ENCODE results near the gene FOXP1.

DNA sequence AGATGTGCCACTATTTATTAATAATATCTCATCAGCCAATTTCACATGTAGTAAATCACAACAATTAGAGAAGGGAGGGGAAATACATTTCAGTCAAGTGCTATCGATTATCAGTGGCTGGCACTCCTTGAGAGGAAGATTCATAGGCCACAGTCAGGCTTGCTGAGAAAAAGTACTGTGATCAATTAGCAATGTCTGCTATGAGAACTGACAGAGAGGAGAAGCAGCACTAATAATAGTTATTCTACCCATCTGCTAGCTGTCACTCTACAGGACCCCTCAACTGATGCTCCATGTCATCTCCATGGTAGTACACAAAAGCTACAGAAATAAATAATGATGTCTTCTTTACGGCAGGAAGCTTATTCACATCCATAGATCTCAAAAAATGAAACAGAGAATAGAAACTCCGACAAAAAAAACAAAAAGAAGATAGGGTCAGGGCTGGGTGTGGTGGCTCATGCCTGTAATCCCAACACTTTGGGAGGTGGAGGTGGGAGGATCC is 351.3 kb downstream of the FOXP1 start:
- TF ChIP-seq, protein P1, sequence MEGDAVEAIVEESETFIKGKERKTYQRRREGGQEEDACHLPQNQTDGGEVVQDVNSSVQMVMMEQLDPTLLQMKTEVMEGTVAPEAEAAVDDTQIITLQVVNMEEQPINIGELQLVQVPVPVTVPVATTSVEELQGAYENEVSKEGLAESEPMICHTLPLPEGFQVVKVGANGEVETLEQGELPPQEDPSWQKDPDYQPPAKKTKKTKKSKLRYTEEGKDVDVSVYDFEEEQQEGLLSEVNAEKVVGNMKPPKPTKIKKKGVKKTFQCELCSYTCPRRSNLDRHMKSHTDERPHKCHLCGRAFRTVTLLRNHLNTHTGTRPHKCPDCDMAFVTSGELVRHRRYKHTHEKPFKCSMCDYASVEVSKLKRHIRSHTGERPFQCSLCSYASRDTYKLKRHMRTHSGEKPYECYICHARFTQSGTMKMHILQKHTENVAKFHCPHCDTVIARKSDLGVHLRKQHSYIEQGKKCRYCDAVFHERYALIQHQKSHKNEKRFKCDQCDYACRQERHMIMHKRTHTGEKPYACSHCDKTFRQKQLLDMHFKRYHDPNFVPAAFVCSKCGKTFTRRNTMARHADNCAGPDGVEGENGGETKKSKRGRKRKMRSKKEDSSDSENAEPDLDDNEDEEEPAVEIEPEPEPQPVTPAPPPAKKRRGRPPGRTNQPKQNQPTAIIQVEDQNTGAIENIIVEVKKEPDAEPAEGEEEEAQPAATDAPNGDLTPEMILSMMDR (IDR thresholded peaks at IDR 0.05): no peak
- TF ChIP-seq POLR2A (IDR thresholded peaks at IDR 0.05): no peak
